IMR-90 (cell line): Measurements from ENCODE around the gene RBFOX1. TPM values are rescaled to one million over a fixed set of nuclear protein-coding genes. Genes with fewer than 3 reads are reported as not detected.
A peak's percentile ranks its signal among the peaks of the same experiment; 100 is the strongest.

Experiments used
- ATAC-seq: fragments of 200-7000 bp; cut with Tn5 transposase; 2 replicates; pipeline ENCODE4 v1.9.1; 2020; ENCODE audit warnings: low read depth, mild to moderate bottlenecking, moderate library complexity
- BruUV-seq: library from RNA; stranded (reverse); fragments of 400-500 nt; replicated peaks from 2 replicates; lab custom pipeline; 2021; lab: Mats Ljungman, UMichigan
- CTCF ChIA-PET: fragments of 300-600 bp; formaldehyde crosslinking; extraction: SDS; loops from one replicate; lab custom pipeline; 2021; ENCODE audit warnings: antibody characterized with exemption; lab: Yijun Ruan, JAX
- POLR2A ChIA-PET: fragments of 300-600 bp; sonication (Branson Sonifier 250); formaldehyde crosslinking; loops from one replicate; lab custom pipeline; 2022; ENCODE audit warnings: antibody characterized with exemption; ENCODE audit not compliant: unreplicated experiment; lab: Charles Lee
- DNase-seq: peaks from one replicate; pipeline ENCODE4 v3.0.0; 2013
- H2AFZ ChIP-seq: replicated peaks from 2 replicates; pipeline ENCODE3; 2013; ENCODE audit warnings: low read length, mild to moderate bottlenecking; ENCODE audit not compliant: poor library complexity
- H2AK5ac ChIP-seq: 2 replicates; pipeline ENCODE4 v1.6.1; 2013; ENCODE audit warnings: low read depth, low read length, inconsistent platforms
- H2AK9ac ChIP-seq: replicated peaks from 2 replicates; pipeline ENCODE3; 2013; ENCODE audit warnings: mild to moderate bottlenecking, low read depth, low read length, moderate library complexity; ENCODE audit not compliant: poor library complexity
- H2BK120ac ChIP-seq: 2 replicates; pipeline ENCODE4 v1.6.1; 2013; ENCODE audit warnings: low read depth, low read length, inconsistent platforms
- H2BK15ac ChIP-seq: 3 replicates; pipeline ENCODE4 v1.6.1; 2013; ENCODE audit warnings: low read depth, low read length, inconsistent platforms
- H2BK20ac ChIP-seq: 2 replicates; pipeline ENCODE4 v1.6.1; 2013; ENCODE audit warnings: low read depth, mild to moderate bottlenecking, inconsistent platforms, low read length, moderate library complexity
- H2BK5ac ChIP-seq: 2 replicates; pipeline ENCODE4 v1.6.1; 2013; ENCODE audit warnings: mild to moderate bottlenecking, low read depth, low read length, inconsistent platforms; ENCODE audit not compliant: poor library complexity, severe bottlenecking
- H3K14ac ChIP-seq: replicated peaks from 2 replicates; pipeline ENCODE4 v1.6.1; 2013; ENCODE audit warnings: low read depth, low read length, inconsistent platforms
- H3K18ac ChIP-seq: 2 replicates; pipeline ENCODE4 v1.6.1; 2013; ENCODE audit warnings: low read depth, low read length, control low read depth
- H3K23ac ChIP-seq: 2 replicates; pipeline ENCODE4 v1.6.1; 2013; ENCODE audit warnings: low read depth, low read length, inconsistent platforms
- H3K27ac ChIP-seq: 2 replicates; pipeline ENCODE4 v1.5.1; 2013; ENCODE audit warnings: mild to moderate bottlenecking, control low read depth, low read length; ENCODE audit not compliant: insufficient read depth
- H3K27me3 ChIP-seq: 2 replicates; pipeline ENCODE4 v1.6.1; 2013; ENCODE audit warnings: low read length; ENCODE audit not compliant: control insufficient read depth, insufficient read depth
- H3K36me3 ChIP-seq: 2 replicates; pipeline ENCODE4 v1.6.1; 2013; ENCODE audit warnings: low read length, mixed read lengths; ENCODE audit not compliant: control insufficient read depth, insufficient read depth
- H3K4ac ChIP-seq: 2 replicates; pipeline ENCODE4 v1.6.1; 2013; ENCODE audit warnings: low read depth, low read length, inconsistent platforms
- H3K4me1 ChIP-seq: 2 replicates; pipeline ENCODE4 v1.6.1; 2013; ENCODE audit warnings: low read length, mixed read lengths; ENCODE audit not compliant: control insufficient read depth, insufficient read depth
- H3K4me2 ChIP-seq: 2 replicates; pipeline ENCODE4 v1.6.1; 2013; ENCODE audit warnings: low read depth, mild to moderate bottlenecking, control low read depth, low read length, moderate library complexity
- H3K4me3 ChIP-seq: 2 replicates; pipeline ENCODE4 v1.5.1; 2013; ENCODE audit warnings: low read depth, mild to moderate bottlenecking, control low read depth, low read length, moderate library complexity; ENCODE audit not compliant: insufficient read depth
- H3K56ac ChIP-seq: 2 replicates; pipeline ENCODE4 v1.6.1; 2013; ENCODE audit warnings: low read length, inconsistent platforms; ENCODE audit not compliant: insufficient read depth; ENCODE audit errors: extremely low read depth
- H3K79me1 ChIP-seq, 2 experiments: 2 replicates each; pipeline ENCODE4 v1.6.1; 2013; ENCODE audit warnings: low read length in 2 of 2, inconsistent platforms in 1 of 2, low read depth in 1 of 2
- H3K9ac ChIP-seq: 2 replicates; pipeline ENCODE4 v1.6.1; 2013; ENCODE audit warnings: low read depth, low read length, control low read depth
- H3K9me1 ChIP-seq: 2 replicates; pipeline ENCODE4 v1.6.1; 2013; ENCODE audit warnings: low read length, inconsistent platforms; ENCODE audit not compliant: insufficient read depth
- H3K9me3 ChIP-seq: 2 replicates; pipeline ENCODE4 v1.6.1; 2013; ENCODE audit warnings: low read length; ENCODE audit not compliant: control insufficient read depth, insufficient read depth
- H4K20me1 ChIP-seq: 2 replicates; pipeline ENCODE4 v1.6.1; 2013; ENCODE audit warnings: low read length, inconsistent platforms; ENCODE audit not compliant: insufficient read depth
- H4K5ac ChIP-seq: 2 replicates; pipeline ENCODE4 v1.6.1; 2013; ENCODE audit warnings: mild to moderate bottlenecking, low read depth, low read length, control low read depth
- H4K8ac ChIP-seq, 2 experiments: 2 replicates each; pipeline ENCODE4 v1.6.1; 2013; ENCODE audit warnings: low read depth in 2 of 2, low read length in 2 of 2, control low read depth in 1 of 2, inconsistent platforms in 1 of 2
- H4K91ac ChIP-seq: 2 replicates; pipeline ENCODE4 v1.6.1; 2013; ENCODE audit warnings: low read depth, low read length, inconsistent platforms; ENCODE audit not compliant: insufficient read depth
- BHLHE40 ChIP-seq: fragments of 150-350 bp; IDR thresholded peaks from 2 replicates; pipeline ENCODE4 v1.6.1; 2016; ENCODE audit warnings: mild to moderate bottlenecking, low read depth, low read length
- CEBPB ChIP-seq: IDR thresholded peaks from 2 replicates; pipeline ENCODE4 v1.6.1; 2012; ENCODE audit warnings: low read depth, low read length, improper control_type of control experiment
- CHD1 ChIP-seq: IDR thresholded peaks from 2 replicates; pipeline ENCODE4 v1.6.1; 2012; ENCODE audit warnings: low read depth, low read length, improper control_type of control experiment
- MAZ ChIP-seq: IDR thresholded peaks from 2 replicates; pipeline ENCODE4 v1.6.1; 2012; ENCODE audit warnings: low read depth, mild to moderate bottlenecking, low read length, improper control_type of control experiment, moderate library complexity, borderline replicate concordance
- MXI1 ChIP-seq: IDR thresholded peaks from 2 replicates; pipeline ENCODE4 v1.6.1; 2012; ENCODE audit warnings: low read depth, mild to moderate bottlenecking, low read length, moderate library complexity, borderline replicate concordance
- NFE2L2 ChIP-seq: fragments of 150-350 bp; IDR thresholded peaks from 2 replicates; pipeline ENCODE4 v1.6.1; 2016; ENCODE audit warnings: low read depth, mild to moderate bottlenecking, low read length
- POLR2A ChIP-seq: IDR thresholded peaks from 2 replicates; pipeline ENCODE4 v1.6.1; 2012; ENCODE audit warnings: mild to moderate bottlenecking, low read depth, low read length
- RAD21 ChIP-seq: IDR thresholded peaks from 2 replicates; pipeline ENCODE4 v1.6.1; 2012; ENCODE audit warnings: low read length, improper control_type of control experiment
- RCOR1 ChIP-seq: IDR thresholded peaks from 2 replicates; pipeline ENCODE4 v1.6.1; 2012; ENCODE audit warnings: mild to moderate bottlenecking, low read length, improper control_type of control experiment; ENCODE audit not compliant: insufficient replicate concordance
- RFX5 ChIP-seq: IDR thresholded peaks from 2 replicates; pipeline ENCODE4 v1.8.0; 2012; ENCODE audit warnings: low read depth, mild to moderate bottlenecking, low read length, moderate library complexity
- WGBS, 2 experiments: methylation state at CpG; one replicate each; pipeline versions ENCODE4 v1.1.5 to v1.1.7; 2013; ENCODE audit warnings: missing lambda C conversion rate in 2 of 2; ENCODE audit not compliant: insufficient read length in 1 of 2; ENCODE audit errors: extremely low coverage in 2 of 2; 5-methylcytosine and 5-hydroxymethylcytosine counted together
- dilution Hi-C: fragments of 300-500 bp; cut with HindIII; formaldehyde crosslinking; loops from one replicate; pipeline ENCODE4 v1.14.3; 2018; ENCODE audit warnings: low sequenced_read_pairs; ENCODE audit not compliant: unreplicated experiment
- in situ Hi-C: fragments of 300-500 bp; cut with MboI; formaldehyde crosslinking; loops from 3 replicates; pipeline ENCODE4 v1.14.3; 2019; ENCODE audit warnings: low sequenced_read_pairs, inconsistent platforms, mixed read lengths
- intact Hi-C: fragments of 100-400 bp; cut with micrococcal nuclease; formaldehyde crosslinking; loops from 2 replicates; pipeline ENCODE4 v1.10.0; 2022
- polyA plus RNA-seq, 3 experiments: library from polyadenylated mRNA; depleted of rRNA; stranded (reverse); fragments of >200 nt; gene quantifications; 2 replicates each; pipeline ENCODE4 v1.2.3, GENCODE V29; 2012; ENCODE audit warnings: low replicate concordance in 1 of 3
- total RNA-seq: library from RNA; depleted of rRNA; stranded (reverse); fragments of >200 nt; gene quantifications from 2 replicates; pipeline ENCODE4 v1.2.3, GENCODE V29; 2012
- TF ChIP-seq, protein P1 (sequence below): fragments of 150-350 bp; IDR thresholded peaks from 2 replicates; pipeline ENCODE4 v1.6.1; 2017; ENCODE audit warnings: mild to moderate bottlenecking, antibody characterized with exemption, low read length, low read depth
- TF ChIP-seq, protein P2 (sequence below): conservative IDR thresholded peaks from 2 replicates; pipeline ENCODE4 v1.5.1; 2012; ENCODE audit warnings: mild to moderate bottlenecking, low read depth, low read length, improper control_type of control experiment
- TF ChIP-seq, protein P3 (sequence below): fragments of 150-350 bp; IDR thresholded peaks from 2 replicates; pipeline ENCODE4 v1.6.1; 2016; ENCODE audit warnings: low read depth, mild to moderate bottlenecking, low read length, moderate library complexity, borderline replicate concordance

RBFOX1 gene
- total and polyA plus RNA-seq, 2 of the 4 experiments (the other 2 are of a cell fraction): not detected

- H3K9me3 ChIP-seq: peaks cover 23% of the 10 kb centered on the region
- no peak overlapping the region for H2AK9ac ChIP-seq
- H2BK5ac ChIP-seq: peak overlapping the region; percentile 81
- H4K8ac ChIP-seq: no peak overlapping the region
- H3K9ac ChIP-seq: no peak overlapping the region
- no peaks in the 10 kb centered on the region for H4K20me1 ChIP-seq
- H3K4me3 ChIP-seq: no peak overlapping the region
- H2AK5ac ChIP-seq: no peak overlapping the region
- H4K5ac ChIP-seq: no peak overlapping the region
- POLR2A ChIA-PET: no interaction called here
- H3K27me3 ChIP-seq: no peaks in the 10 kb centered on the region
- no peaks in the 10 kb centered on the region for H3K36me3 ChIP-seq
- CTCF ChIA-PET: no interaction called here
- H3K23ac ChIP-seq: no peak overlapping the region
- H4K91ac ChIP-seq: no peak overlapping the region
- H3K14ac ChIP-seq: no peak overlapping the region
- dilution Hi-C loops (no loop called here), intact Hi-C loops (no loop called here), in situ Hi-C loops (no loop called here)
- DNase-seq (no peak), ATAC-seq (no peak)
- no peak overlapping the region for H2AFZ ChIP-seq
- no TSS peak for BruUV-seq
- no peaks in the 10 kb centered on the region for H3K9me1 ChIP-seq
- H3K4ac ChIP-seq: no peak overlapping the region
- 90 to 100% methylated on average over 2 of the region's 10 CpGs for WGBS, 2 experiments
- H2BK20ac ChIP-seq: no peak overlapping the region
- TF ChIP-seq MXI1: no peak
- TF ChIP-seq CEBPB: no peak
- TF ChIP-seq, protein P1, sequence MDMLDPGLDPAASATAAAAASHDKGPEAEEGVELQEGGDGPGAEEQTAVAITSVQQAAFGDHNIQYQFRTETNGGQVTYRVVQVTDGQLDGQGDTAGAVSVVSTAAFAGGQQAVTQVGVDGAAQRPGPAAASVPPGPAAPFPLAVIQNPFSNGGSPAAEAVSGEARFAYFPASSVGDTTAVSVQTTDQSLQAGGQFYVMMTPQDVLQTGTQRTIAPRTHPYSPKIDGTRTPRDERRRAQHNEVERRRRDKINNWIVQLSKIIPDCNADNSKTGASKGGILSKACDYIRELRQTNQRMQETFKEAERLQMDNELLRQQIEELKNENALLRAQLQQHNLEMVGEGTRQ: no peak
- TF ChIP-seq, protein P2, sequence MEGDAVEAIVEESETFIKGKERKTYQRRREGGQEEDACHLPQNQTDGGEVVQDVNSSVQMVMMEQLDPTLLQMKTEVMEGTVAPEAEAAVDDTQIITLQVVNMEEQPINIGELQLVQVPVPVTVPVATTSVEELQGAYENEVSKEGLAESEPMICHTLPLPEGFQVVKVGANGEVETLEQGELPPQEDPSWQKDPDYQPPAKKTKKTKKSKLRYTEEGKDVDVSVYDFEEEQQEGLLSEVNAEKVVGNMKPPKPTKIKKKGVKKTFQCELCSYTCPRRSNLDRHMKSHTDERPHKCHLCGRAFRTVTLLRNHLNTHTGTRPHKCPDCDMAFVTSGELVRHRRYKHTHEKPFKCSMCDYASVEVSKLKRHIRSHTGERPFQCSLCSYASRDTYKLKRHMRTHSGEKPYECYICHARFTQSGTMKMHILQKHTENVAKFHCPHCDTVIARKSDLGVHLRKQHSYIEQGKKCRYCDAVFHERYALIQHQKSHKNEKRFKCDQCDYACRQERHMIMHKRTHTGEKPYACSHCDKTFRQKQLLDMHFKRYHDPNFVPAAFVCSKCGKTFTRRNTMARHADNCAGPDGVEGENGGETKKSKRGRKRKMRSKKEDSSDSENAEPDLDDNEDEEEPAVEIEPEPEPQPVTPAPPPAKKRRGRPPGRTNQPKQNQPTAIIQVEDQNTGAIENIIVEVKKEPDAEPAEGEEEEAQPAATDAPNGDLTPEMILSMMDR: no peak
- TF ChIP-seq POLR2A: no peak
- TF ChIP-seq RCOR1: no peak
- TF ChIP-seq, protein P3, sequence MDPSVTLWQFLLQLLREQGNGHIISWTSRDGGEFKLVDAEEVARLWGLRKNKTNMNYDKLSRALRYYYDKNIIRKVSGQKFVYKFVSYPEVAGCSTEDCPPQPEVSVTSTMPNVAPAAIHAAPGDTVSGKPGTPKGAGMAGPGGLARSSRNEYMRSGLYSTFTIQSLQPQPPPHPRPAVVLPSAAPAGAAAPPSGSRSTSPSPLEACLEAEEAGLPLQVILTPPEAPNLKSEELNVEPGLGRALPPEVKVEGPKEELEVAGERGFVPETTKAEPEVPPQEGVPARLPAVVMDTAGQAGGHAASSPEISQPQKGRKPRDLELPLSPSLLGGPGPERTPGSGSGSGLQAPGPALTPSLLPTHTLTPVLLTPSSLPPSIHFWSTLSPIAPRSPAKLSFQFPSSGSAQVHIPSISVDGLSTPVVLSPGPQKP: no peak
- no peak for TF ChIP-seq CHD1
- no peak for TF ChIP-seq RAD21
- TF ChIP-seq BHLHE40: no peak
- TF ChIP-seq NFE2L2: no peak
- TF ChIP-seq MAZ: no peak
- TF ChIP-seq RFX5: no peak
- no peaks in the 10 kb centered on the region for H3K79me1 ChIP-seq
- no peak overlapping the region for H3K27ac ChIP-seq
- H3K4me2 ChIP-seq: no peak overlapping the region
- no peak overlapping the region for H3K56ac ChIP-seq
- H3K18ac ChIP-seq: no peak overlapping the region
- no peak overlapping the region for H2BK15ac ChIP-seq
- H2BK120ac ChIP-seq: no peak overlapping the region
- no peaks in the 10 kb centered on the region for H3K4me1 ChIP-seq
Observed at GRCh38 chr16:7361416-7362129, 28.9 kb downstream of the RBFOX1 start.
